A172 (cell line): Measurements from ENCODE around the gene SPON2. TPM values are rescaled to one million over a fixed set of nuclear protein-coding genes. Genes with fewer than 3 reads are reported as not detected.

Source experiments
- DNase-seq: peaks from one replicate; pipeline ENCODE4 v3.0.0-alpha.2; 2015; ENCODE audit warnings: low spot score
- total RNA-seq: library from RNA; depleted of rRNA; stranded (reverse); fragments of >200 nt; shearing (Covaris generic); gene quantifications from 2 replicates; pipeline ENCODE4 v1.2.3, GENCODE V29; 2014; rRNA removed

SPON2 gene
- 7.6 and 16.2 TPM in 2 replicates for total RNA-seq

- DNase-seq, result no peak
These were observed at the start of gene SPON2 for GRCh38 chr4:1172228-1172851. SPON2 (minus strand) TSS chr4:1172583.

GRCh38 chr4:1221155-1221870, 48.9 kb upstream of the SPON2 start:
- DNase-seq, result no peak

DNA sequence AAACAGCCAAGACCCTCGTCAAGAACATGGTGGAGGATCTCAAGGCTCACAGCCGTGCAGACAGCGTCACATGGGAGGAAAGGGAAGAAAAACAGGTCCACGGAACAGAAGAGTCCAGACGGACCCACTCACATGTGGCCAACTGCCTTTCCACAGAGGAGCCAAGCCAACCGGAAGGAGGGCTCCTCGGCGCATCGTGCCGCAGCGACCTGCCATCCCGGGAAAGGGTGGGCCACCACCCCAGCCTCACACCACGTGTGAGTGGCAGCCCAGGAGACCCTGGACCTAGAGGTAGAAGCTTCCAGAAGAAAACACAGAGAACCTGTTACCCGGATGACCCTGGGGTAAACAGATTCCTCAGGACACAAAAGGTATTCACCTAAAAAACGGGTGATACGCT, 48.2 kb upstream of the SPON2 start:
- DNase-seq, result no peak

DNA sequence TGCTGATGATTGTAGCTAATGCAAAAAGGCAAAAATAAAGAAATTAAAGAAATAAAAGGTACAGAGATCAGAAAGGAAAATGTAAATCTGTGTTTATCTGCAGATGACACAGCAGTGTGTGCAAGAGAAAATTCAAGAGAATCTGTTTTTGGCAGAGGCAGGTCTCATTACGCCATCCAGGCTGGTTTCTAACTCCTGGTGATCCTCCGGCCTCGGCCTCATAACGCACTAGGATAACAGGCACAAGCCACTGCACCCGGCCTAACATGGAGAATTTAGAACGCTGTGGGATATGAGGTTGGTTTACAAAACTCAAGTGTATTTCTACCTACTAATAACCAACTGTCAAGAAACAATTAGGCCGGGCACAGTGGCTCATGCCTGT, 47.2 kb upstream of the SPON2 start:
- no peak for DNase-seq

DNA sequence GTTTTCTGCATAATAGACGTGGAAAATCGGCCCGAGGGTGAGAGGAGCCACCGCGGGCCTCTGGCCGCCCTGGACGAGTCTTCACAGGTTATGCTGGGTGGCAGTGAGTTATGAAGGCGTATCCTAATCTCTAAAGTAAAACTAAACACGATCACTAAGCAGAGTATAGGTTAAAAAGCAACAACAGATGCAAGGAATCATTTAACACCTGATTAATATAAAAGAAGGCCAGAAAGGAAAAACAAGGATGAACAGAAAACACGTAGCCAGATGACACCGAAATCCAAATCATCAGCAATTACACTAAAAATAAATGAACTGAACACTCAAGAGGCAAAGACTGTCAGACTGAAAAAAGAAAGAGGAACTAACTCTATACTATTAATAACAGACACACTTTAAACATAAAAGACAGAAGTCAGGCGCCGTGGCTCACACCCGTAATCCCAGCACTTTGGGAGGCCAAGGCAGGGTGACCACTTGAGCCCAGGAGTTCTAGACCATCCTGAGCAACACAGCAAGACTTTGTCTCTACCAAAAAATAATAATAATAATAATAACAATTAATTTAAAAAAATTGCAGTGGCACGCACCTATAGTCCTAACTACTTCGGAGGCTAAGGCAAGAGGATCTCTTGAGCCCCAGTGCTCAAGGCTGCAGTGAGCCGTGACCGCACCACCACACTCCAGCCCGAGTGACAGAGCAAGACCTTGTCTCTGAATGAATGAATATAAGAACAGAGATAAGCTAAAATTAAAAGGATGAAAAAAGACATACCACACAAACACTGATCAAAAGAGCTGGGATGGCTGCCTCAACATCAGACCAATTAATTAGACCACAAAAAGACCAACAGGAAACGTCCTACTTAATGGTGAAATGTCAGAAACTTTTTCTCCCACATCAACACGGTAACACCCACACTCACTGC, 46.5 kb upstream of the SPON2 start:
- no peak for DNase-seq

- DNase-seq, result no peak
These were observed 45.0 kb upstream of the SPON2 start for GRCh38 chr4:1217366-1217765.

DNA sequence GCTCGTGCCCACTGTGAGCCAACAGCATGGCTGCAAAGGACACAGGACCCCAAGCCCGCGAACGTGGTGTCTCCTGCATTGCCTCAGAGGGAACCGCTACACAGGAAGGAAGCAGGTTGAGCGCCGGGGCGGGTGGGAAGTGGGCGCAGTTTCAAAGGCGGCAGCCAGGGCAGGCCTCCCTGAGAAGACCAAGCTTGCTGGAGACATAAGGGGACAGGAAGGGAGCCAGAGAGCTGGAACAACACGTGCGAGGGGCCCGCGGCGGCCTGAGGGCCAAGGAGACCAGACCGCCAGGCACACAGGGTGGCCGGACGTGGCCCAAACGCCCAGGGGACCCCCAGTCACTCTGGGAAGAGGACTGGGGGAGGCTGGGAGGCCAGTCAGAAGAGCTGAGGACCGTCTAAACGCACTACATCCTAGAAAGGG, 44.5 kb upstream of the SPON2 start:
- no peak for DNase-seq

DNA sequence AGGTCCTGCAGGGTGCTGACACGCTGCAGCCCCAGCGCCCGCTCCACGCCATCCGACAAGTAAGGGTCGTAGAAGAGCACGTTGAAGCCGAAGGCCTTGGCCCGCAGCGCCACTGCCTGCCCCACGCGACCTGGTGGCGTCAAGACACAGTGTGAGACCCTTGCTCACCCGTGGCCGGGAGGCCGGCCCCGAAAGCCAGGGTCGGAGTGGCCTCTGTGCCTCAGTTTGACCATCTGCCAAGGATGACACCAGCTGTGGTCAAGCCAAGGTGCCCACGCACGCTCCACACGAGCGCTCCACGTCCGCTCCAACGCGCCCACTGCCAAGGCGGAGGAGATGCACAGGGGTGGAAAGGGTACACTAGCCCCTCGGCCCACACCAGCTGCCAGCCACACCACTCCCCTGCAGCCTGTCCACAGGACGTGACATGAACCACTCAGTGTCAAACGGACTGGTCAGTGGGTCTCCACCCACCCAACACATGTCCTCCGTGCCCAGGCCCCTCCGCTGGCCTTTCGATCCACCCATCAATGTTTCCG, 43.8 kb upstream of the SPON2 start:
- DNase-seq, result no peak

DNA sequence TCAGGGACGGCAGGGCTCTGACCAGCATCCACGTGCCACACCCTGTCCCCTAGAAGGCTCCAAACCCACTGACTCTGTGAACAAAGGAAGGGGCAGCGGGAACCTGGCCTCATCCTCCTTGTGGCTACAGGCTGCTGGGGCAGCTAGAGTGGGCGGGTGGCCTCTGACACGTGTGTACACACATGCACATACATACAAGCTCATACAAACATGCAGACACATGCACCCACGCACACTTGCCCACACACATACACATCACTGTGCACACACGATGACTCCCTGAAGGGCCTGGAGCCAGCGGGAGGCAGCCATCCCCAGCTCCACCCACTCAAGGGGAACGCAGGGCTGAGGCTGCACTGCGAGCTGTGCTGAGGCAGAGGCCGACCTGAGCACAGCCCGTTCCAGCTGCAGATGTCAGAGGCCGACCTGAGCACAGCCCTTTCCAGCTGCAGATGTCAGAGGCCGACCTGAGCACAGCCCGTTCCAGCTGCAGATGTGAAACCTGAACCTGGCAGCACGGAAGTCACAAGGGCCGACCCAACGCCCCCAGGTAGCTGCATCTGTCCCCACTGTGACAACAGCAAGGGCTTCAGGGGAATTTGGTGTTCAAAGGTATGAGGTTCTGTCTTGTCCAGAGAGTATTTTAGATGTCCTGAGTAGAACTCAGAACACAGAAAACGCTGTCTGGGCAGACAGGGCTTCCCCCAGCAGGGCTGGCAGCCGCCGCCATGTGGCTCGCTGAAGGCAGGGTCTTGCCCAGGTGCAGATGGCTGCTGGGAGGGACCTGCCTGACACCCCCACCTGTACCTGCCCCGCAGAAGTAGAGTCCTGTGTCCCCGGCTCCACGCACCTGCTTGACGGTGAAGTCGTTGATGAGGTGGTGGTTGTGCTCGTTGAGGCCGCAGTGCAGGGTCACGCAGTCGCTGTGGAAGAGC, 43.0 kb upstream of the SPON2 start:
- no peak for DNase-seq

DNA sequence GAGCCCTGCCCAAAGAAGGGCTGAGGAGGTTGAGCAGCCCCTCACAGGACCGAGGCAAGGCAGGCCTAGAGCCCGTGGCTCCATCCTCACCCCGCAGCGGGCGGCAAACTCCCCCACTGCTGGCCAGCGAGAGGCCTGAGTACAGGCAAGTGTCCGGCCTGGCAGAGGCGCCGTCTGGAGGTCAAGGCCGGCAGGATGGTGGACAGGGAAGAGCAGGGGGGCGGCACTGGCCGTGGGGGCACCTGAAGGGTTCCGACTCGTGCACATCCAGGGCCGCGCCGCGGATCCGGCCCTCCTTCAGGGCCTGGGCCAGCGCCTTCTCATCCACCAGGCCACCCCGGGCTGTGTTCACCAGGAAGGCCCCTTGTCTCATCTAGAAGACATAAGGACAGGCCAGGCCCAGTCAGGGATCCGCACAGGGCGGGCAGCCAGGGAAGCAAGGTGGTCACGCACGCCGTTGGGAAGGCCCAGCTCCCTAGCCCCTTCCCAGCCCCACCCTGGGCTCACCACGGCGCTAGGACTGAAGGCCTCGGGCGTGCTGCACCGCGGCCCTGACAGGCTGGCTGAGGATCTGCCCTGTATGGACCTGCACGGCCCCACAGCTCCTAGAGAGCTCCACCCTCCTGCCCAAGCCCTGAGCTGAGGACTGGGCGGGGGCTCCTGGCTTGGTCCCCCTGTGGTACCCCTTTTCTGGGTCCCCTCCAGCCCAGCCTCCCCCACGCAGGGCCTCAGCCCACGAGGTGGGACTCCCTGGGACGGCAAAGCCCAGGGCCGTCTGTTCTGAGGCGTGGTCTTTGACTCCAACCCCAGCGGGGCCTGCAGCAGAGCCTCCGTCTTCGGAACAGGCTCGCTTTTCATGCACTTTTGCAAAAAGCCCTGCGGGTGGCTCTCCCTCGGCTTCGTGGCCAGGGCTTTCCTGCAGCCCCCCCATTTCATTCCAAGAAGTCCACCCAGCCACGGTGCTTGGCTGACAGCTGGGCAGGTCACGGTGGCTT, 42.0 kb upstream of the SPON2 start:
- no peak for DNase-seq

GRCh38 chr4:1213336-1213995, 41.1 kb upstream of the SPON2 start:
- DNase-seq, result no peak

DNA sequence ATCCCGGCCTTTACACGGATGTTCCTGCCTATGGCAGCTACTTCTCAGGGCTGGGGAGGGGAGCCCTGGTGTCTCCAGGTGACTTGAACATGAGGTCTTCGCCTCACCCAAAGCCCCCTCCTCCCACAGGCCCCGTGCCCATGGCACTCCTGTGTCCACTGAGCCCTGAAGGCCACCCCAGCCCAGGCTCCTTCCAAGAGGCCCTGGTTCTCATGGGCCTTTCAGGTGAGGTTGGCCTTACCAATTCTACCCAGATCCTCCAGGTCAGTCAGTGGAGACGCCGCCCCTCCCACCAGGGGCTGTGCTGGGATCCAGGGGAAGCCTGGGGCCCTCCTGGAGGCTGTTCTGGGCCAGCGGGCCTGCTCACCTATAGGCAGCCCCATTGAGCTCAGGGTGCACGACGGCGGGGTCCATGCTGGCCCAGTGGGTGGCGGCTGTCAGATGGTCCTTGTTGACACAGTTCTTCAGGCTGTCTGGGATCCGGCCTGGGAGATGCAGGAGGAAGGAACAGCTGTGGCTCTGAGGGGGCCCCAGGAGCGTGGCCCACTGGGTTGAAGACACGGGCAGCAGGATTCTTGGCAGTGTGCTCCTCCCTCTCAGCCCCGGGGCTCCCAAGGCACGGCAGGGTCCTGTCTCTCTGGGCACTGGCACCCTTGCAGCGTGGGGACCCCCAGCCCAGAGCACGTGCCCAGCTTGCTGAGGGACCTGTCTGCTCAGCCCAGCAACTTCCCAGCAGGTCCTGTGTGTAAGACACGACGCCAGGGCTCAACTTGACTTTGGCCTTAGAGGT, 40.4 kb upstream of the SPON2 start:
- no peak for DNase-seq

DNA sequence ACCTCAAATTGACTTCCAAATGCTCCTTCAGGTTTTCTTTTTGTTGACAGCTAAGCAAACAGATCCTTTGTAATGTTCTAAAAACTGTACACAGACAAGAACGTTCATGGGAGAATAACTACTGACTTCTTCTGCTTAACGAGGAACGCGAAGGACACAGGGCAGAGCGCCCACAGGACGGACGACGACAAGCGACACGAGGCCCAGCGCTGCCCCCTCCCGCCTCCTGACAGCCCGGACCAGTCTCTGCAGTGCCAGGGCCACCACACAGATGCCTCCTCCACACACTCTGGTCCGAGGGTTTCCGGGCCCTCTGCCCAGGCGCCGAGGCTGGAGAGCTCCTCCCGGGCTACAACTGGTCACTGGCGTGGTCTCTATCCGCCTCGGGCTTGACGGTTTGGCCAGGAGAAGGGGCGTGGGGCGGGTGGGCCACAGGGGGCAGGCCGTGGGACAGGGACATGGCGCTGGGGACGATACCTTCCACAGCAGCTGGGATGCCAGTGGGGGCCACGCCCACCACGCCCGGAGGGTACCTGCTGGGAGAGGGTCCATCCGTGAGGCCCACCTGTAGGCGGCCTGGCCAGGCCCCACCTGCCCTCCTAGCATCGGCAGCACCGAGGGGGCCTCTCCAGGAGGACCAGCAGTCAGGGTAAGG, 39.6 kb upstream of the SPON2 start:
- no peak for DNase-seq

GRCh38 chr4:1211371-1211770, 39.0 kb upstream of the SPON2 start:
- DNase-seq, result no peak

DNA sequence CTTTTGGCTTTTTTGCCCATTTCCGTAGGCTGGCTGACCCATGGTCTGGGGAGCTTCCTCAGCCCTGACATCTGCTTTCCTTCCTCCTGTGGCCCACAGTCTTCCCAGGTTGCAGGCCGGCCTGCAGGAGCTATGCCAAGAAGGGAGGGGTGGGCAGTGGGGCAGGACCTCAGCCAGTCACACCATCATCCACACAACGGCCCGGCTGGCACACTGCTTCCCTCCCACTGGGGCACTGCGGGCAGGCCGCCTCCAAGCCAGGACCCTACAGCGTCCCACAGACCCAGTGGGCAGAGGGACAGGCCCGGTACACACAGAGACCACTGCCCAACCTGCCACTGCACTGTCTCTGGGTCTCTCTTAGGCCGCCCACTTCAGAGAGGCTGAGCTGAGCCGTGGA, 38.6 kb upstream of the SPON2 start:
- DNase-seq, result no peak

DNA sequence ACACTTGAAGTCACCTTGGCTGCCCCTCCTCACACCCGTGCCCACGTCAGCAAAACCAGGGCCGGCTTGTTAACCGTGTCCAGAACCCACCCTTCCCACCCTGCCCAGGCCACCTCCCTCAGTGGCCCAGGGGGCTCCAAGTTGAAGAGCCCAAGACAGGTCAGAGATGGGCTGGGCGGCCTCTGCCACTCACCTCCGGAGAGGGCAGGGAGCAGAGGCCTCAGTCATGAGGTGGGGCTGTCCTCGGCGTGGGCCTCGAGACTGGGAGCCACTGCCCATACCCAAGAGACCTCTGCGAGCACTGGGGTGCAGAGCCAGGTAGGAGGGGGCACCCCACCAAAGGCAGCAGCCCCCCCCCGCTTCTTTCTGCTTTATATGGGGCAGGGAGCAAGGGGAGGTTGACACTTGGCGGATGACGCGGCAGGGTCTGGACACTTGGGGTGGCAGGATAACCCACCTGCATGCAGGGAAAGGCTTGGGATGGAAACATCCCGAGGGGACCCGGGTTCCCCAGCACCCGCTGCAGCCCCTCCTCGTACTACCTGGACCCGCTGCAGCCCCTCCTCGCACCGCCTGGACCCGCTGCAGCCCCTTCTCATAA, 38.0 kb upstream of the SPON2 start:
- no peak for DNase-seq

GRCh38 chr4:1209821-1210220, 37.4 kb upstream of the SPON2 start:
- DNase-seq, result no peak
